Measurements from ENCODE around the gene GYS1.

GRCh38 chr19:49004964-49005614, 12.0 kb upstream of the GYS1 start:
- TF ChIP-seq CTCF (IDR thresholded peaks at IDR 0.05; ENCODE audit: poor library complexity, severe bottlenecking) (no peak), RAD21 (conservative IDR thresholded peaks at IDR 0.05) (no peak), TAF1 (IDR thresholded peaks at IDR 0.05; ENCODE audit: low read depth) (no peak), SMC3 (conservative IDR thresholded peaks at IDR 0.05; ENCODE audit: poor library complexity) (no peak), EP300 (conservative IDR thresholded peaks at IDR 0.05; ENCODE audit: poor library complexity, severe bottlenecking) (no peak), EZH2 (IDR thresholded peaks at IDR 0.05; ENCODE audit: borderline replicate concordance, insufficient read depth, low read length, poor library complexity, severe bottlenecking) (no peak), MXI1 (conservative IDR thresholded peaks at IDR 0.05; ENCODE audit: poor library complexity, severe bottlenecking) (no peak), POLR2AphosphoS5 (IDR thresholded peaks at IDR 0.05) (no peak)
